Ovary (tissue), 9 donors: ENCODE data around the gene SGMS1. TPM values are rescaled to one million over a fixed set of nuclear protein-coding genes. Genes with fewer than 3 reads are reported as not detected.
"Not testable (repeated sequence)": the region's sequence is repeated elsewhere in the genome, so short reads cannot be mapped to it uniquely, and the experiment has no call there.

Experiments used
- DNase-seq, 5 donors: peaks; one replicate each; pipeline ENCODE4 v3.0.0-alpha.2; 2019 to 2020
- H3K27ac ChIP-seq, 2 donors: fragments of 200-600 bp; one replicate each; pipeline versions ENCODE4 v1.5.1 to v1.8.0; 2019 to 2022
- H3K27me3 ChIP-seq: fragments of 200-600 bp; one replicate; pipeline ENCODE4 v1.8.0; 2022
- H3K36me3 ChIP-seq: fragments of 200-600 bp; sonication (generic); one replicate; pipeline ENCODE4 v1.5.1; 2019
- H3K4me1 ChIP-seq: one replicate; pipeline ENCODE4 v1.8.1; 2013; ENCODE audit warnings: mild to moderate bottlenecking, moderate library complexity; ENCODE audit not compliant: insufficient read depth
- H3K4me3 ChIP-seq: fragments of 200-600 bp; sonication (generic); one replicate; pipeline ENCODE4 v1.5.1; 2017
- H3K9me3 ChIP-seq, 2 donors: fragments of 200-600 bp in 1 of 2; sonication (generic) in 1 of 2; one replicate each; pipeline versions ENCODE4 v1.5.1 to v1.8.1; 2013 to 2019; ENCODE audit warnings: mild to moderate bottlenecking in 1 of 2, moderate library complexity in 1 of 2
- EP300 ChIP-seq: sonication (generic); formaldehyde crosslinking; IDR thresholded peaks from one replicate; pipeline ENCODE4 v1.6.1; 2017; ENCODE audit warnings: antibody characterized with exemption
- POLR2A ChIP-seq: fragments of 450-650 bp; IDR thresholded peaks from one replicate; pipeline ENCODE4 v1.6.1; 2017; ENCODE audit warnings: antibody characterized with exemption, mild to moderate bottlenecking, moderate library complexity
- WGBS, 3 donors: extraction: QIAGEN DNeasy Blood & Tissue Kit in 1 of 3; methylation state at CpG; one replicate each; pipeline versions ENCODE4 v1.1.5 to v1.1.7; 2013 to 2017; 5-methylcytosine and 5-hydroxymethylcytosine counted together
- intact Hi-C, 4 donors: fragments of 100-400 bp; cut with DNase I; formaldehyde crosslinking; loops; one replicate each; pipeline versions ENCODE4 v1.11.0 to v1.15.1; 2022 to 2023
- polyA plus RNA-seq, 2 donors: library from polyadenylated mRNA; stranded (reverse); fragments of 200-250 nt in 1 of 2; fragments of 350-450 nt in 1 of 2; fragmentation: Illumina TruSeq in 1 of 2; extraction: RNeasy Lipid Tissue Mini Kit (QIAGEN cat#74804) in 1 of 2; gene quantifications; one replicate each; pipeline ENCODE4 v1.2.3, GENCODE V29; 2013 to 2014
- total RNA-seq, 7 donors: library from RNA; depleted of rRNA in 2 of 7; stranded (reverse); fragments of >200 nt in 2 of 7; fragmentation: NEBNext Ultra II Directional in 3 of 7; extraction: Animal tissue kit (Norgen Biotek cat#: 25700) in 3 of 7; gene quantifications; one replicate each; pipeline versions ENCODE4 v1.1.0 to v1.2.4, GENCODE V29; 2016 to 2023
- TF ChIP-seq, protein P1 (sequence below), 3 donors: fragments of 450-650 bp in 2 of 3; fragments of 200-600 bp in 1 of 3; IDR thresholded peaks; one replicate each; pipeline versions ENCODE4 v1.5.1 to v1.8.0; 2016 to 2022; ENCODE audit warnings: antibody characterized with exemption in 3 of 3, mild to moderate bottlenecking in 1 of 3
- donor health status: DM: no; HTN: no; CAD: no; lungs with moderate emphysema.
- donor health status: DM: no; HTN: no; CAD: no.
- donor health status: Bipolar disorder and iron deficiency.
- donor health status: DM: yes; HTN: yes; CAD: no.
- donor health status: DM: no; HTN: no; CAD: no.
- donor health status: DM: yes; HTN: yes; CAD: no.

The SGMS1 gene
- total and polyA plus RNA-seq, 9 donors, result 15.6 to 90.0 (median 39.0) TPM

DNA sequence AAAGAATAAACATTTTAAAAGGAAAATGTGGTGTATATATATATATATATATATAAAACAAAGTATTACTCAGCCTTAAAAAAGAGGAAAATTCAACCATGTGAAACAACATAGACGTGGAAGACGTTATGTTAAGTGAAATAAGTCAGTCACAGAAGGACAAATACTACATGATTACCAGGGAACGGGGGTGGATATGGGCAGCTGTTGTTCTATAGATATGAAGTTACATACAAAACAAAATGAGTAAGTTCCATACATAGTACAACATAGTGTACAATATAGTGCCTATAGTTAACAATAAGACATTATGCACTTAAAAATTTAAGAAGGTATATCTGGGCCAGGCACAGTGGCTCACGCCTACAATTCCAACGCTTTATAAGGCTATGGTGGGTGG is 48.8 kb downstream of the SGMS1 start:
- Histone ChIP-seq H3K4me3 (no peak overlapping the region), H3K9me3 (no peaks in the 10 kb centered on the region), H3K27ac (no peak overlapping the region), H3K27me3 (no peaks in the 10 kb centered on the region), H3K36me3 (no peaks in the 10 kb centered on the region), H3K4me1 (peaks cover 11% of the 10 kb centered on the region)
- WGBS, 3 donors, result 97 to 98% (median 97%) methylated on average over 5 of the region's 5 CpGs
- TF ChIP-seq POLR2A (no peak), EP300 (no peak)
- TF ChIP-seq, protein P1, sequence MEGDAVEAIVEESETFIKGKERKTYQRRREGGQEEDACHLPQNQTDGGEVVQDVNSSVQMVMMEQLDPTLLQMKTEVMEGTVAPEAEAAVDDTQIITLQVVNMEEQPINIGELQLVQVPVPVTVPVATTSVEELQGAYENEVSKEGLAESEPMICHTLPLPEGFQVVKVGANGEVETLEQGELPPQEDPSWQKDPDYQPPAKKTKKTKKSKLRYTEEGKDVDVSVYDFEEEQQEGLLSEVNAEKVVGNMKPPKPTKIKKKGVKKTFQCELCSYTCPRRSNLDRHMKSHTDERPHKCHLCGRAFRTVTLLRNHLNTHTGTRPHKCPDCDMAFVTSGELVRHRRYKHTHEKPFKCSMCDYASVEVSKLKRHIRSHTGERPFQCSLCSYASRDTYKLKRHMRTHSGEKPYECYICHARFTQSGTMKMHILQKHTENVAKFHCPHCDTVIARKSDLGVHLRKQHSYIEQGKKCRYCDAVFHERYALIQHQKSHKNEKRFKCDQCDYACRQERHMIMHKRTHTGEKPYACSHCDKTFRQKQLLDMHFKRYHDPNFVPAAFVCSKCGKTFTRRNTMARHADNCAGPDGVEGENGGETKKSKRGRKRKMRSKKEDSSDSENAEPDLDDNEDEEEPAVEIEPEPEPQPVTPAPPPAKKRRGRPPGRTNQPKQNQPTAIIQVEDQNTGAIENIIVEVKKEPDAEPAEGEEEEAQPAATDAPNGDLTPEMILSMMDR (IDR thresholded peaks at IDR 0.05), result no peak
- no peak for DNase-seq
- intact Hi-C loops, result no loop called here

DNA sequence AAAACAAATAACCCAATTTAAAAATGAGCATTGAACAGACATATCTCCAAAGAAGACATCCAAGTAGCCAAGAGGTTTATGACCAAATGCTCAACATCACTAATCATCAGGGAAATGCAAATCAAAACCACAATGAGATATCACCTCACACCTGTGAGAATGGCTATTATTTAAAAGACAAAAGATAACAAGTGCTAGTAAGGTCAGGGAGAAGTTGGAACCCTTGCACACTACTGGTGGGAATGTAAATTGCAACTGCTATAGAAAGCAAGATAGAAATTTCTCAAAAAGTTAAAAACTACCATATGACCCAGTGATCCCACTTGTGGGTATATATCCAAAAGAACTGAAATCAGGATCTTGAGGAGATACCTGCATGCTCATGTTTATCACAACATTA is 49.5 kb downstream of the SGMS1 start:
- TF ChIP-seq, protein P1 (IDR thresholded peaks at IDR 0.05), result no peak
- TF ChIP-seq POLR2A (no peak), EP300 (no peak)
- intact Hi-C loops, result no loop called here
- Histone ChIP-seq H3K36me3 (no peaks in the 10 kb centered on the region), H3K4me3 (no peak overlapping the region), H3K4me1 (peaks cover 13% of the 10 kb centered on the region), H3K27me3 (no peaks in the 10 kb centered on the region), H3K27ac (no peak overlapping the region), H3K9me3 (no peaks in the 10 kb centered on the region)
- DNase-seq, result no peak

DNA sequence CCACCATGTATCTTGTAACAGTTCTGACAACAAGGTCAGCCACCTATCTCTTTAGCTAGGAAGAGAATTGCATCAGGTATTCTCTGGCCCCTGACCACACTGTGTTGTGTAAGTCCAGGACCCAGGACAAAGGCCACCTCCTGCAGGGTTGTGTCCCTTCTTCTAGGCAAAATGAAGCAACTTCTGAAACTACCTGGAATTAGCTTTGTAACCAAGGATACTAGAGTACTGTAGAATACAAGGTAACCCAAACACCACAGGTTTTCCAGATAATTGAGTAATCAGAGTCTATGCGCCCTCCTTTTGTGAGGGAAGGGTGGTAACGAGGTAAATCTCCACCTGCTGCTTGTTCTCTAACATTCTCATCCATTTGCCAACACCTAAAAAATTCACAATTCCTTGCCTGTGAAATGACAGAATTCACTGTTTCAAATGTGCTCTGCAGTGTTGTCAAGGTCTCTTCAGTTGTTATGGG is 51.7 kb downstream of the SGMS1 start:
- DNase-seq, result no peak
- TF ChIP-seq, protein P1 (IDR thresholded peaks at IDR 0.05), result no peak
- TF ChIP-seq POLR2A (no peak), EP300 (no peak)
- peaks cover 7% of the 10 kb centered on the region for H3K4me1 ChIP-seq
- 36 to 63% (median 47%) methylated on average over 2 of the region's 2 CpGs for WGBS, 3 donors
- no peak overlapping the region for H3K4me3 ChIP-seq
- no peak overlapping the region for H3K27ac ChIP-seq
- H3K36me3 ChIP-seq, result no peaks in the 10 kb centered on the region
- intact Hi-C loops, result no loop called here
- H3K27me3 ChIP-seq, result no peaks in the 10 kb centered on the region
- H3K9me3 ChIP-seq, result no peaks in the 10 kb centered on the region

DNA sequence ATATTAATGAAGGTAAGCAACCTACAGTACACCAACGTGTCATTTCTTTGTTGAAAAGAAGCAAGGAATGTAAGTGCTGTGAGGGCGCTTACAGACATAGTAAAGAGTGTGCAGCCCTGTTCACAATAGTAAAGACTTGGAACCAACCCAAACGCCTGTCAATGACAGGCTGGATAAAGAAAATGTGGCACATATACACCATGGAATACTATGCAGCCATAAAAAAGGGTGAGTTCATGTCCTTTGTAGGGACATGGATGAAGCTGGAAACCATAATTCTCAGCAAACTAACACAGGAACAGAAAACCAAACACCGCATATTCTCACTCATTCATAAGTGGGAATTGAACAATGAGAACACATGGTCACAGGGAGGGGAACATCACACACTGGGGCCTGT is 55.0 kb downstream of the SGMS1 start:
- intact Hi-C loops, result not testable (repeated sequence)

DNA sequence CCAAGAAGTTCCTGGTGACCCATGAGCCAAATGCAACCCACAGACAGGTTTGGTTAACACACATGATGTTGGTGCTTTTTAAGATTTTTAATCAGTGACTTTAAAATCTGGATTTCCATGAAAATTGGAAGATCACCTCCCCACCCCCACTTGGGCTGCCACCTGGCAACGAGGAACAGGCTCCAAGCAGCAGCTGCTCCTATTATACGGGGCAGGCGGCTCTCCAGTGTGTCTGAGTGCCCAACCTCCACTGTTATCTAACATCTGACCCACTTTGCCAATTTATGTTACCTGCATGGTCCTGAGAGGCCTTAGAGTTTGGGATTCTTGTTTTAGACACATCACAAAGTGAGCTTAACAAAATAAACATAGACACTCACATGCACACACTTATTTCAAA is 56.4 kb downstream of the SGMS1 start:
- H3K4me3 ChIP-seq, result no peak overlapping the region
- H3K36me3 ChIP-seq, result no peaks in the 10 kb centered on the region
- TF ChIP-seq, protein P1 (IDR thresholded peaks at IDR 0.05), result no peak
- no peak for TF ChIP-seq POLR2A
- TF ChIP-seq EP300, result no peak
- WGBS, 3 donors, result 64 to 75% (median 74%) methylated on average over 3 of the region's 3 CpGs
- H3K4me1 ChIP-seq, result peaks cover 6% of the 10 kb centered on the region
- no peak overlapping the region for H3K27ac ChIP-seq
- H3K27me3 ChIP-seq, result no peaks in the 10 kb centered on the region
- no peaks in the 10 kb centered on the region for H3K9me3 ChIP-seq
- intact Hi-C loops, result no loop called here
- DNase-seq, result no peak

More for the DNA sequence above, 55.0 kb downstream of the SGMS1 start:
- not testable (repeated sequence) for DNase-seq, H3K27me3 ChIP-seq, H3K4me3 ChIP-seq, H3K27ac ChIP-seq, H3K9me3 ChIP-seq, H3K36me3 ChIP-seq, H3K4me1 ChIP-seq
- 92 to 97% (median 95%) methylated on average over 4 of the region's 4 CpGs for WGBS, 3 donors
